Parathyroid adenoma (tissue), 2 donors: Measurements from ENCODE around the gene PDGFD.

Source experiments
- H2AFZ ChIP-seq: fragments of 300-600 bp; sonication (generic); one replicate; pipeline ENCODE4 v1.7.0; 2017; ENCODE audit warnings: antibody characterized with exemption, mild to moderate bottlenecking
- H3K27ac ChIP-seq: fragments of 300-600 bp; sonication (generic); one replicate; pipeline ENCODE4 v1.7.0; 2017
- H3K27me3 ChIP-seq: fragments of 300-600 bp; sonication (generic); one replicate; pipeline ENCODE4 v1.7.0; 2017; ENCODE audit warnings: low read length; ENCODE audit not compliant: control insufficient read depth, insufficient read depth
- H3K36me3 ChIP-seq: fragments of 300-600 bp; sonication (generic); one replicate; pipeline ENCODE4 v1.7.0; 2017; ENCODE audit warnings: low read length; ENCODE audit not compliant: control insufficient read depth, insufficient read depth
- H3K4me1 ChIP-seq: fragments of 300-600 bp; sonication (generic); one replicate; pipeline ENCODE4 v1.7.0; 2017; ENCODE audit warnings: control low read depth
- H3K4me2 ChIP-seq: fragments of 300-600 bp; sonication (generic); one replicate; pipeline ENCODE4 v1.7.0; 2017; ENCODE audit warnings: low read length
- H3K4me3 ChIP-seq: fragments of 300-600 bp; sonication (generic); one replicate; pipeline ENCODE4 v1.7.0; 2017; ENCODE audit warnings: low read depth, low read length
- H3K79me2 ChIP-seq: fragments of 300-600 bp; sonication (generic); one replicate; pipeline ENCODE4 v1.7.0; 2017; ENCODE audit warnings: control low read depth
- H3K9ac ChIP-seq: fragments of 300-600 bp; sonication (generic); one replicate; pipeline ENCODE4 v1.7.0; 2017; ENCODE audit warnings: mild to moderate bottlenecking
- H3K9me3 ChIP-seq: fragments of 300-600 bp; sonication (generic); one replicate; pipeline ENCODE4 v1.7.0; 2017; ENCODE audit warnings: low read length; ENCODE audit not compliant: control insufficient read depth
- CTCF ChIP-seq: fragments of 300-600 bp; sonication (generic); IDR thresholded peaks from one replicate; pipeline ENCODE4 v1.7.0; 2017; ENCODE audit warnings: antibody characterized with exemption, mild to moderate bottlenecking
- donor health status: primary hyperparathyroidism.

Gene PDGFD

GRCh38 chr11:103893371-103893770, 270.6 kb downstream of the PDGFD start:
- Histone ChIP-seq H3K27ac (no peak overlapping the region), H3K36me3 (no peaks in the 10 kb centered on the region), H3K4me1 (no peaks in the 10 kb centered on the region), H3K79me2 (no peaks in the 10 kb centered on the region), H3K27me3 (no peaks in the 10 kb centered on the region), H3K9me3 (no peaks in the 10 kb centered on the region), H3K4me2 (no peak overlapping the region), H3K9ac (no peak overlapping the region), H3K4me3 (no peak overlapping the region), H2AFZ (no peak overlapping the region)
- TF ChIP-seq CTCF = no peak

DNA sequence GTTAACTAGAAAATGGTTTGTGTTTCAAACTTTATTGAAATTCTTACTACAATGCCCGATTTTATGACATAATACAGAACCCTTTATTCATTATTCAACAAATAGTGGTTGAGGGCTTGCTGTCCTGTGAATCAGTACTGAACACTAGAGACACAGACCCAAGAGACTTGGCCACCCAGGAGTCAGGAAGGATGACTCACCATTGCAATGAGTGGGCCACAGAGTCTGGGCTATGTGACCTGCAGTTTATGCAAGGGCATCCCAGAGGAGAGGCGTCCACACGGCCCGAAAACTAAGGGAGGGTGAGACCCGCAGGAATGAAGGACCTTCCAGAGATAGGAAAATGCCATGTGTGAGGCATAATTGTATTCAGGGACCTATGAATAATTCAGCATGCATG, 271.3 kb downstream of the PDGFD start:
- no peak overlapping the region for H3K9ac ChIP-seq
- TF ChIP-seq CTCF = no peak

DNA sequence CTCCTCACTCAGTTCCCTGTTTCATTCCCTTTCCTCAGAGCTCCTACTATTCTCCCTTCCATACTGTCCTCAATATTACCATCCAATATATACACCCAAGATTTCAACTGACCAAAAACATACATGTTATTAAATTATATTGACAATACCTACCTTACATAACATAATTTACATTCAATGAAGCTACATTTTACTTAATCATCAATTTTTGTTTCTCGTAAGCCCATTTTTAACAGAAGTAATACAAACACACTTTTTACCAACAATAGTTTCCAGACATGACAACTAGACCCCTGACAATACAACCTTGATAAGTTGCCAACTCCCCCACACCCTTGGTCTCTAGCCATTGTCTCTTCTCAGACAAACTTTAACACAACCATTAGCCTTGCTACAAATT, 273.3 kb downstream of the PDGFD start:
- no peaks in the 10 kb centered on the region for H3K79me2 ChIP-seq
- H3K4me2 ChIP-seq = no peak overlapping the region

More for the DNA sequence above, 271.3 kb downstream of the PDGFD start:
- no peaks in the 10 kb centered on the region for H3K4me1 ChIP-seq
- H3K4me2 ChIP-seq = no peak overlapping the region
- no peak overlapping the region for H2AFZ ChIP-seq
- H3K4me3 ChIP-seq = no peak overlapping the region
- H3K36me3 ChIP-seq = no peaks in the 10 kb centered on the region
- H3K79me2 ChIP-seq = no peaks in the 10 kb centered on the region
- H3K27me3 ChIP-seq = no peaks in the 10 kb centered on the region
- H3K9me3 ChIP-seq = no peaks in the 10 kb centered on the region
- no peak overlapping the region for H3K27ac ChIP-seq

GRCh38 chr11:103889679-103890078, 274.3 kb downstream of the PDGFD start:
- Histone ChIP-seq H3K9me3 (no peaks in the 10 kb centered on the region), H3K79me2 (no peaks in the 10 kb centered on the region), H3K36me3 (no peaks in the 10 kb centered on the region), H3K27me3 (no peaks in the 10 kb centered on the region), H3K4me1 (no peaks in the 10 kb centered on the region), H3K4me2 (no peak overlapping the region), H3K27ac (no peak overlapping the region), H3K4me3 (no peak overlapping the region), H3K9ac (no peak overlapping the region), H2AFZ (no peak overlapping the region)
- no peak for TF ChIP-seq CTCF

More for the DNA sequence above, 273.3 kb downstream of the PDGFD start:
- Histone ChIP-seq H3K36me3 (no peaks in the 10 kb centered on the region), H3K27me3 (no peaks in the 10 kb centered on the region), H3K9ac (no peak overlapping the region), H3K4me1 (no peaks in the 10 kb centered on the region), H3K4me3 (no peak overlapping the region), H3K27ac (no peak overlapping the region), H3K9me3 (no peaks in the 10 kb centered on the region), H2AFZ (no peak overlapping the region)
- TF ChIP-seq CTCF = no peak

GRCh38 chr11:103888541-103888951, 275.4 kb downstream of the PDGFD start:
- Histone ChIP-seq H3K4me3 (no peak overlapping the region), H3K4me1 (no peaks in the 10 kb centered on the region), H3K27ac (no peak overlapping the region), H3K9ac (no peak overlapping the region), H3K27me3 (no peaks in the 10 kb centered on the region), H3K4me2 (no peak overlapping the region), H2AFZ (no peak overlapping the region), H3K9me3 (no peaks in the 10 kb centered on the region), H3K79me2 (no peaks in the 10 kb centered on the region), H3K36me3 (no peaks in the 10 kb centered on the region)
- no peak for TF ChIP-seq CTCF
